ENCODE measurements around the gene GRK5. TPM values are rescaled to one million over a fixed set of nuclear protein-coding genes. Genes with fewer than 3 reads are reported as not detected.
"Not testable (repeated sequence)": the region's sequence is repeated elsewhere in the genome, so short reads cannot be mapped to it uniquely, and the experiment has no call there.

Gene GRK5
- polyA plus RNA-seq, 1 donor from 2014 or later = 34.9 TPM

- H3K79me2 ChIP-seq (replicated peaks; ENCODE audit: insufficient read depth, low read length) = peaks cover 24% of the 10 kb centered on the region
- H4K20me1 ChIP-seq (ENCODE audit: insufficient read depth) = no peaks in the 10 kb centered on the region
- H3K4me2 ChIP-seq (ENCODE audit: low read length) = peak overlapping the region; percentile 79
- H3K4me3 ChIP-seq (ENCODE audit: low read length) = peak overlapping the region; percentile 85
- peak overlapping the region; percentile 96 for H3K27ac ChIP-seq (ENCODE audit: low read length)
- H3K9me3 ChIP-seq (ENCODE audit: low read length) = no peaks in the 10 kb centered on the region
- no peaks in the 10 kb centered on the region for H3K27me3 ChIP-seq (ENCODE audit: insufficient read depth, low read depth, low read length)
- TF ChIP-seq EP300 (conservative IDR thresholded peaks at IDR 0.05; ENCODE audit: poor library complexity, severe bottlenecking) (no peak), SMC3 (conservative IDR thresholded peaks at IDR 0.05; ENCODE audit: poor library complexity) (no peak), MXI1 (conservative IDR thresholded peaks at IDR 0.05; ENCODE audit: poor library complexity, severe bottlenecking) (no peak)
- H2AFZ ChIP-seq (ENCODE audit: low read depth, low read length) = peak overlapping the region; percentile 83
- no peaks in the 10 kb centered on the region for H3K36me3 ChIP-seq (ENCODE audit: insufficient read depth, low read length)
- H3K9me2 ChIP-seq (ENCODE audit: insufficient read depth, low read length) = no peaks in the 10 kb centered on the region
- H3K9ac ChIP-seq (ENCODE audit: low read length) = peak overlapping the region; percentile 90
- no peaks in the 10 kb centered on the region for H3F3A ChIP-seq (ENCODE audit: insufficient read depth, low read length, poor library complexity, severe bottlenecking)
These were observed 29.5 kb upstream of the GRK5 start for GRCh38 chr10:119177708-119178371.

GRCh38 chr10:119178372-119179119, 28.8 kb upstream of the GRK5 start, which contains the start of gene PRDX3:
Gene PRDX3 (minus strand): TSS chr10:119178812. CDS start chr10:119178790, 22 bp downstream.
- Histone ChIP-seq H3K4me2 (ENCODE audit: low read length) (peak within 1 kb of the TSS; percentile 79), H3F3A (ENCODE audit: insufficient read depth, low read length, poor library complexity, severe bottlenecking) (no peaks in the 10 kb centered on the region), H4K20me1 (ENCODE audit: insufficient read depth) (no peaks in the 10 kb centered on the region), H2AFZ (ENCODE audit: low read depth, low read length) (peak within 1 kb of the TSS; percentile 83), H3K9me3 (ENCODE audit: low read length) (no peaks in the 10 kb centered on the region), H3K36me3 (ENCODE audit: insufficient read depth, low read length) (no peaks in the 10 kb centered on the region), H3K4me3 (ENCODE audit: low read length) (peak within 1 kb of the TSS; percentile 85), H3K27me3 (ENCODE audit: insufficient read depth, low read depth, low read length) (no peaks in the 10 kb centered on the region), H3K79me2 (replicated peaks; ENCODE audit: insufficient read depth, low read length) (peaks cover 24% of the 10 kb centered on the region), H3K9me2 (ENCODE audit: insufficient read depth, low read length) (no peaks in the 10 kb centered on the region), H3K9ac (ENCODE audit: low read length) (peak within 1 kb of the TSS; percentile 90), H3K27ac (ENCODE audit: low read length) (peak within 1 kb of the TSS; percentile 96)
- TF ChIP-seq MXI1 (conservative IDR thresholded peaks at IDR 0.05; ENCODE audit: poor library complexity, severe bottlenecking) (peak; percentile 78), EP300 (conservative IDR thresholded peaks at IDR 0.05; ENCODE audit: poor library complexity, severe bottlenecking) (peak; percentile 52), POLR2AphosphoS5 (IDR thresholded peaks at IDR 0.05) (peak; percentile 99), RAD21 (conservative IDR thresholded peaks at IDR 0.05) (no peak), TAF1 (IDR thresholded peaks at IDR 0.05; ENCODE audit: low read depth) (peak; percentile 99), SMC3 (conservative IDR thresholded peaks at IDR 0.05; ENCODE audit: poor library complexity) (no peak)
- TF ChIP-seq, protein P1, sequence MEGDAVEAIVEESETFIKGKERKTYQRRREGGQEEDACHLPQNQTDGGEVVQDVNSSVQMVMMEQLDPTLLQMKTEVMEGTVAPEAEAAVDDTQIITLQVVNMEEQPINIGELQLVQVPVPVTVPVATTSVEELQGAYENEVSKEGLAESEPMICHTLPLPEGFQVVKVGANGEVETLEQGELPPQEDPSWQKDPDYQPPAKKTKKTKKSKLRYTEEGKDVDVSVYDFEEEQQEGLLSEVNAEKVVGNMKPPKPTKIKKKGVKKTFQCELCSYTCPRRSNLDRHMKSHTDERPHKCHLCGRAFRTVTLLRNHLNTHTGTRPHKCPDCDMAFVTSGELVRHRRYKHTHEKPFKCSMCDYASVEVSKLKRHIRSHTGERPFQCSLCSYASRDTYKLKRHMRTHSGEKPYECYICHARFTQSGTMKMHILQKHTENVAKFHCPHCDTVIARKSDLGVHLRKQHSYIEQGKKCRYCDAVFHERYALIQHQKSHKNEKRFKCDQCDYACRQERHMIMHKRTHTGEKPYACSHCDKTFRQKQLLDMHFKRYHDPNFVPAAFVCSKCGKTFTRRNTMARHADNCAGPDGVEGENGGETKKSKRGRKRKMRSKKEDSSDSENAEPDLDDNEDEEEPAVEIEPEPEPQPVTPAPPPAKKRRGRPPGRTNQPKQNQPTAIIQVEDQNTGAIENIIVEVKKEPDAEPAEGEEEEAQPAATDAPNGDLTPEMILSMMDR (IDR thresholded peaks at IDR 0.05; ENCODE audit: poor library complexity, severe bottlenecking) = peak; percentile 31
- TF ChIP-seq, protein P2, sequence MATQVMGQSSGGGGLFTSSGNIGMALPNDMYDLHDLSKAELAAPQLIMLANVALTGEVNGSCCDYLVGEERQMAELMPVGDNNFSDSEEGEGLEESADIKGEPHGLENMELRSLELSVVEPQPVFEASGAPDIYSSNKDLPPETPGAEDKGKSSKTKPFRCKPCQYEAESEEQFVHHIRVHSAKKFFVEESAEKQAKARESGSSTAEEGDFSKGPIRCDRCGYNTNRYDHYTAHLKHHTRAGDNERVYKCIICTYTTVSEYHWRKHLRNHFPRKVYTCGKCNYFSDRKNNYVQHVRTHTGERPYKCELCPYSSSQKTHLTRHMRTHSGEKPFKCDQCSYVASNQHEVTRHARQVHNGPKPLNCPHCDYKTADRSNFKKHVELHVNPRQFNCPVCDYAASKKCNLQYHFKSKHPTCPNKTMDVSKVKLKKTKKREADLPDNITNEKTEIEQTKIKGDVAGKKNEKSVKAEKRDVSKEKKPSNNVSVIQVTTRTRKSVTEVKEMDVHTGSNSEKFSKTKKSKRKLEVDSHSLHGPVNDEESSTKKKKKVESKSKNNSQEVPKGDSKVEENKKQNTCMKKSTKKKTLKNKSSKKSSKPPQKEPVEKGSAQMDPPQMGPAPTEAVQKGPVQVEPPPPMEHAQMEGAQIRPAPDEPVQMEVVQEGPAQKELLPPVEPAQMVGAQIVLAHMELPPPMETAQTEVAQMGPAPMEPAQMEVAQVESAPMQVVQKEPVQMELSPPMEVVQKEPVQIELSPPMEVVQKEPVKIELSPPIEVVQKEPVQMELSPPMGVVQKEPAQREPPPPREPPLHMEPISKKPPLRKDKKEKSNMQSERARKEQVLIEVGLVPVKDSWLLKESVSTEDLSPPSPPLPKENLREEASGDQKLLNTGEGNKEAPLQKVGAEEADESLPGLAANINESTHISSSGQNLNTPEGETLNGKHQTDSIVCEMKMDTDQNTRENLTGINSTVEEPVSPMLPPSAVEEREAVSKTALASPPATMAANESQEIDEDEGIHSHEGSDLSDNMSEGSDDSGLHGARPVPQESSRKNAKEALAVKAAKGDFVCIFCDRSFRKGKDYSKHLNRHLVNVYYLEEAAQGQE (IDR thresholded peaks at IDR 0.05; ENCODE audit: borderline replicate concordance) = peak; percentile 90

DNA sequence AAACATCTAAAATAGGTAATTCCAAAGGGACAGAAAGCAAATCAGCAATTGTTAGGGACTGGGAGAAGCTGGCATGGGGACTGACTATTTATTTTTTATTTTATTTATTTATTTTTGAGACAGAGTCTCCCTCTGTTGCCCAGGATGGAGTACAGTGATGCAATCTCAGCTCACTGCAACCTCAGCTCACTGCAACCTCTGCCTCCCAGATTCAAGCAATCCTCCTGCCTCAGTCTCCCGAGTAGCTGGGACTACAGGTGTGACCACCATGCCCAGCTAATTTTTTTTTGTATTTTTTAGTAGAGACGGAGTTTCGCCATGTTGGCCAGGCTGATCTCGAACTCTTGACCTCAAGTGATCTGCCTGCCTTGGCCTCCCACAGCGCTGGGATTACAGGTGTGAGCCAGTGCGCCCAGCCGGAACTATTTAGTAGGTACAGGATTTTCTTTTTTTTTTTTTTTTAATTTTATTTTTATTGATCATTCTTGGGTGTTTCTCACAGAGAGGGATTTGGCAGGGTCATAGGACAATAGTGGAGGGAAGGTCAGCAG, 26.4 kb upstream of the GRK5 start:
- not testable (repeated sequence) for H3K27me3 ChIP-seq (ENCODE audit: insufficient read depth, low read depth, low read length); H3K9me3 ChIP-seq (ENCODE audit: low read length); H4K20me1 ChIP-seq (ENCODE audit: insufficient read depth); H3K9me2 ChIP-seq (ENCODE audit: insufficient read depth, low read length); H3K27ac ChIP-seq (ENCODE audit: low read length); H3K4me3 ChIP-seq (ENCODE audit: low read length); H3F3A ChIP-seq (ENCODE audit: insufficient read depth, low read length, poor library complexity, severe bottlenecking); H3K36me3 ChIP-seq (ENCODE audit: insufficient read depth, low read length); H3K4me2 ChIP-seq (ENCODE audit: low read length); H3K9ac ChIP-seq (ENCODE audit: low read length); H2AFZ ChIP-seq (ENCODE audit: low read depth, low read length)
- H3K79me2 ChIP-seq (replicated peaks; ENCODE audit: insufficient read depth, low read length) = peaks cover 23% of the 10 kb centered on the region
